Activated T-cell treated with anti-CD3 and anti-CD28 coated beads, Interleukin-2, amount 50 U/mL, for 24 hours (primary cell): ENCODE measurements around the gene PDGFA.
"Not testable (repeated sequence)": the region's sequence is repeated elsewhere in the genome, so short reads cannot be mapped to it uniquely, and the experiment has no call there.

Experiments
- DNase-seq: peaks from one replicate; pipeline ENCODE4 v3.0.0-alpha.2; 2020
- H3K27ac Mint-ChIP-seq: 2 replicates; pipeline ENCODE4 v1.8.0; 2020; ENCODE audit warnings: mild to moderate bottlenecking, mixed read lengths
- H3K27me3 Mint-ChIP-seq: 2 replicates; pipeline ENCODE4 v1.8.0; 2020; ENCODE audit warnings: mixed read lengths
- H3K36me3 Mint-ChIP-seq: 2 replicates; pipeline ENCODE4 v1.8.0; 2020; ENCODE audit warnings: low read depth, mixed read lengths
- H3K4me1 Mint-ChIP-seq: 2 replicates; pipeline ENCODE4 v1.8.0; 2020; ENCODE audit warnings: low read depth, mixed read lengths
- H3K4me3 Mint-ChIP-seq: 2 replicates; pipeline ENCODE4 v1.8.0; 2020; ENCODE audit warnings: mild to moderate bottlenecking, moderate library complexity, mixed read lengths
- H3K9me3 Mint-ChIP-seq: 2 replicates; pipeline ENCODE4 v1.8.0; 2020; ENCODE audit warnings: mixed read lengths

Gene PDGFA

GRCh38 chr7:556837-557557 is 37.4 kb upstream of the PDGFA start:
- Mint-ChIP-seq H3K27me3 (no peaks in the 10 kb centered on the region), H3K4me1 (peaks cover 1% of the 10 kb centered on the region), H3K36me3 (peaks cover 14% of the 10 kb centered on the region), H3K9me3 (no peaks in the 10 kb centered on the region), H3K27ac (no peak overlapping the region), H3K4me3 (no peak overlapping the region)
- DNase-seq = no peak

GRCh38 chr7:556291-556826 is 36.7 kb upstream of the PDGFA start:
- Mint-ChIP-seq H3K4me3 (no peak overlapping the region), H3K27ac (no peak overlapping the region), H3K36me3 (peaks cover 14% of the 10 kb centered on the region), H3K27me3 (no peaks in the 10 kb centered on the region), H3K9me3 (no peaks in the 10 kb centered on the region), H3K4me1 (peaks cover 1% of the 10 kb centered on the region)
- DNase-seq = no peak

- no peaks in the 10 kb centered on the region for H3K27me3 Mint-ChIP-seq
- H3K27ac Mint-ChIP-seq = no peak overlapping the region
- H3K9me3 Mint-ChIP-seq = no peaks in the 10 kb centered on the region
- H3K4me3 Mint-ChIP-seq = no peak overlapping the region
- peaks cover 9% of the 10 kb centered on the region for H3K36me3 Mint-ChIP-seq
- no peak for DNase-seq
- no peaks in the 10 kb centered on the region for H3K4me1 Mint-ChIP-seq
These were observed 36.0 kb upstream of the PDGFA start for GRCh38 chr7:555551-556160.

GRCh38 chr7:553636-554111 is 34.0 kb upstream of the PDGFA start:
- no peaks in the 10 kb centered on the region for H3K9me3 Mint-ChIP-seq
- no peak for DNase-seq
- H3K27me3 Mint-ChIP-seq = no peaks in the 10 kb centered on the region
- H3K4me1 Mint-ChIP-seq = no peaks in the 10 kb centered on the region
- no peak overlapping the region for H3K4me3 Mint-ChIP-seq
- peaks cover 23% of the 10 kb centered on the region for H3K36me3 Mint-ChIP-seq
- no peak overlapping the region for H3K27ac Mint-ChIP-seq

- no peaks in the 10 kb centered on the region for H3K27me3 Mint-ChIP-seq
- peaks cover 26% of the 10 kb centered on the region for H3K36me3 Mint-ChIP-seq
- no peak overlapping the region for H3K27ac Mint-ChIP-seq
- no peak for DNase-seq
- no peaks in the 10 kb centered on the region for H3K4me1 Mint-ChIP-seq
- no peak overlapping the region for H3K4me3 Mint-ChIP-seq
- no peaks in the 10 kb centered on the region for H3K9me3 Mint-ChIP-seq
These were observed 33.4 kb upstream of the PDGFA start for GRCh38 chr7:552868-553635.

GRCh38 chr7:552151-552867 is 32.7 kb upstream of the PDGFA start:
- DNase-seq, H3K4me3 Mint-ChIP-seq, H3K27me3 Mint-ChIP-seq, H3K27ac Mint-ChIP-seq, H3K4me1 Mint-ChIP-seq, H3K9me3 Mint-ChIP-seq: not testable (repeated sequence)
- H3K36me3 Mint-ChIP-seq = peaks cover 28% of the 10 kb centered on the region

- not testable (repeated sequence) for DNase-seq, H3K9me3 Mint-ChIP-seq, H3K27me3 Mint-ChIP-seq, H3K4me3 Mint-ChIP-seq, H3K27ac Mint-ChIP-seq, H3K4me1 Mint-ChIP-seq
- peaks cover 28% of the 10 kb centered on the region for H3K36me3 Mint-ChIP-seq
These were observed 31.9 kb upstream of the PDGFA start for GRCh38 chr7:551615-551970.

- H3K9me3 Mint-ChIP-seq = no peaks in the 10 kb centered on the region
- no peak overlapping the region for H3K27ac Mint-ChIP-seq
- H3K36me3 Mint-ChIP-seq = peaks cover 28% of the 10 kb centered on the region
- H3K27me3 Mint-ChIP-seq = no peaks in the 10 kb centered on the region
- no peaks in the 10 kb centered on the region for H3K4me1 Mint-ChIP-seq
- H3K4me3 Mint-ChIP-seq = no peak overlapping the region
- DNase-seq = no peak
These were observed 31.4 kb upstream of the PDGFA start for GRCh38 chr7:550881-551614.

GRCh38 chr7:549891-550625 is 30.4 kb upstream of the PDGFA start:
- Mint-ChIP-seq H3K36me3 (peaks cover 23% of the 10 kb centered on the region), H3K4me1 (no peaks in the 10 kb centered on the region), H3K27ac (no peak overlapping the region), H3K9me3 (peaks cover 3% of the 10 kb centered on the region), H3K27me3 (no peaks in the 10 kb centered on the region), H3K4me3 (no peak overlapping the region)
- DNase-seq = no peak

GRCh38 chr7:549066-549890 is 29.6 kb upstream of the PDGFA start:
- Mint-ChIP-seq H3K9me3 (peaks cover 3% of the 10 kb centered on the region), H3K27ac (no peak overlapping the region), H3K4me1 (no peaks in the 10 kb centered on the region), H3K4me3 (no peak overlapping the region), H3K27me3 (no peaks in the 10 kb centered on the region), H3K36me3 (peaks cover 22% of the 10 kb centered on the region)
- no peak for DNase-seq

GRCh38 chr7:548401-548800 is 28.8 kb upstream of the PDGFA start:
- H3K4me1 Mint-ChIP-seq = no peaks in the 10 kb centered on the region
- H3K27me3 Mint-ChIP-seq = no peaks in the 10 kb centered on the region
- H3K27ac Mint-ChIP-seq = no peak overlapping the region
- H3K9me3 Mint-ChIP-seq = peaks cover 3% of the 10 kb centered on the region
- H3K36me3 Mint-ChIP-seq = peaks cover 21% of the 10 kb centered on the region
- H3K4me3 Mint-ChIP-seq = no peak overlapping the region
- no peak for DNase-seq

- no peak for DNase-seq
- Mint-ChIP-seq H3K9me3 (peaks cover 3% of the 10 kb centered on the region), H3K27ac (no peak overlapping the region), H3K27me3 (no peaks in the 10 kb centered on the region), H3K4me3 (no peak overlapping the region), H3K36me3 (peaks cover 20% of the 10 kb centered on the region), H3K4me1 (peaks cover 4% of the 10 kb centered on the region)
These were observed 25.8 kb upstream of the PDGFA start for GRCh38 chr7:545470-545869.
